ENCODE data around the gene TMEM151B. TPM values are rescaled to one million over a fixed set of nuclear protein-coding genes. Genes with fewer than 3 reads are reported as not detected.
"Not testable (repeated sequence)": the region's sequence is repeated elsewhere in the genome, so short reads cannot be mapped to it uniquely, and the experiment has no call there.

TMEM151B gene
- total RNA-seq, 4 donors from 2014 or later = not detected

DNA sequence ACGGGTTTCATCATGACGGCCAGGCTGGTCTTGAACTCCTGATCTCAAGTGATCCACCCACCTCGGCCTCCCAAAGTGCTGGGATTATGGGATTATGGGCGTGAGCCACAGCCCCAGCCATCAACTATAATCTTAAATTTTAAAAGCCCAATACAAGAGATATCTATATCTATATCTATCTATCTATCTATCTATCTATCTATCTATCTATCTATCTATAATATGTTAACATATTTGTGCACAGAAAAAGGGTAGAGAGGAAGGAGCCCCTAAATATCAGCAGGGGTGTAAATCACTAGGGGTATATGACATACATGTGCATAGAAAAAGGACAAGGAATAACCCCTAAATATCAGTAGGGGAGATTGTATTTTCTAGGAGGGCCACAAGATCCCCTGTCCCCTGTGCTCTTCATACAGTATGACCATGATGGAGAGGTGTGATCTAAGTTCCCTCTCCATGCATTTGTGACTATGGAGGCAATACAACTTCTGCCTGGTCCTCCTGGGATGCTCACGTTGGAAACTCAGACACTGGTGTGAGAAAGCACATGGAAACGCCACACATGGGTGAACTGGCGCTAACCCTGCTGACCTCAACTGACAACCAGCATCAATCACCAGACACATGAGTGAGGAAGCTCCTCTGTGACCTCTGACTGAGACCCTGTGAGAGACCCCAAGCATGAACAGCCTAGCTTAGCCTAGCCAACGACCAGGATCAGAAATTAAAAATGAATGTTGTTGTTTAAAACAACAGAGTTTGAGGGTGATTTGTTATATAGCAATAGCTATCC lies 71.0 kb downstream of the TMEM151B start:
- Histone ChIP-seq H3K4me3 (no peak overlapping the region), H3K27me3 (peaks cover 0 to 58% (median 5%) of the 10 kb centered on the region in 4 donors), H3K9me3 (no peaks in the 10 kb centered on the region), H3K4me1 (peaks cover 0 to 19% (median 0%) of the 10 kb centered on the region in 3 donors), H3K27ac (no peak overlapping the region), H3K36me3 (no peaks in the 10 kb centered on the region)
- 56 to 59% methylated on average over 7 to 8 of the region's 8 CpGs for WGBS, 2 donors
- DNase-seq = no peak
- intact Hi-C loops (cut with DNase I) = no loop called here
- TF ChIP-seq, protein P1, sequence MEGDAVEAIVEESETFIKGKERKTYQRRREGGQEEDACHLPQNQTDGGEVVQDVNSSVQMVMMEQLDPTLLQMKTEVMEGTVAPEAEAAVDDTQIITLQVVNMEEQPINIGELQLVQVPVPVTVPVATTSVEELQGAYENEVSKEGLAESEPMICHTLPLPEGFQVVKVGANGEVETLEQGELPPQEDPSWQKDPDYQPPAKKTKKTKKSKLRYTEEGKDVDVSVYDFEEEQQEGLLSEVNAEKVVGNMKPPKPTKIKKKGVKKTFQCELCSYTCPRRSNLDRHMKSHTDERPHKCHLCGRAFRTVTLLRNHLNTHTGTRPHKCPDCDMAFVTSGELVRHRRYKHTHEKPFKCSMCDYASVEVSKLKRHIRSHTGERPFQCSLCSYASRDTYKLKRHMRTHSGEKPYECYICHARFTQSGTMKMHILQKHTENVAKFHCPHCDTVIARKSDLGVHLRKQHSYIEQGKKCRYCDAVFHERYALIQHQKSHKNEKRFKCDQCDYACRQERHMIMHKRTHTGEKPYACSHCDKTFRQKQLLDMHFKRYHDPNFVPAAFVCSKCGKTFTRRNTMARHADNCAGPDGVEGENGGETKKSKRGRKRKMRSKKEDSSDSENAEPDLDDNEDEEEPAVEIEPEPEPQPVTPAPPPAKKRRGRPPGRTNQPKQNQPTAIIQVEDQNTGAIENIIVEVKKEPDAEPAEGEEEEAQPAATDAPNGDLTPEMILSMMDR (IDR thresholded peaks at IDR 0.05) = no peak
- no peak for TF ChIP-seq POLR2A (IDR thresholded peaks at IDR 0.05)

DNA sequence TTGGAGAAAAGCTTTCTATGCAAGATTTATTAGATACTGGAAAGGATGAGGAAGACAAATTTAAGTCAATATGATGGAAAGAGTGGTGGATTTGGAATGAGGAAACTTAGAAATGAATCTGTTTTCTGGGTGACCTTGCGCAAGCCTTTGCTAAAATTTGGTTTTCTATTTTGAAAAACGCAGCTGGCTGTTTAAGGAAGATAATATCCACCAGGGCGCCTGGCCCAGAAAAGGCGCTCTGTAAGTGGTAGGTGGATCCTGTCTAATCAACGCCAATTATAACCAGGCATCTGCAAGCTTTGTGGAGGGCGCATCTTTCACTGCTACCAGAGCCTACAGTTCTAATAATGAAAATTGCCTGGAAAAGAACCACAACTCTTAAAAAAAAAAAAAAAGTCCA lies 71.8 kb downstream of the TMEM151B start:
- 31 to 39% methylated on average over 6 of the region's 6 CpGs for WGBS, 2 donors
- Histone ChIP-seq H3K27ac (no peak overlapping the region), H3K36me3 (no peaks in the 10 kb centered on the region), H3K4me1 (peaks cover 0 to 19% (median 0%) of the 10 kb centered on the region in 3 donors), H3K4me3 (peak overlapping the region in 2 of 4 donors; percentile 27 to 47), H3K9me3 (no peaks in the 10 kb centered on the region), H3K27me3 (peaks cover 0 to 63% (median 5%) of the 10 kb centered on the region in 4 donors)
- DNase-seq = no peak
- no peak for TF ChIP-seq POLR2A (IDR thresholded peaks at IDR 0.05)
- TF ChIP-seq, protein P1 (IDR thresholded peaks at IDR 0.05) = no peak
- intact Hi-C loops (cut with DNase I) = no loop called here

DNA sequence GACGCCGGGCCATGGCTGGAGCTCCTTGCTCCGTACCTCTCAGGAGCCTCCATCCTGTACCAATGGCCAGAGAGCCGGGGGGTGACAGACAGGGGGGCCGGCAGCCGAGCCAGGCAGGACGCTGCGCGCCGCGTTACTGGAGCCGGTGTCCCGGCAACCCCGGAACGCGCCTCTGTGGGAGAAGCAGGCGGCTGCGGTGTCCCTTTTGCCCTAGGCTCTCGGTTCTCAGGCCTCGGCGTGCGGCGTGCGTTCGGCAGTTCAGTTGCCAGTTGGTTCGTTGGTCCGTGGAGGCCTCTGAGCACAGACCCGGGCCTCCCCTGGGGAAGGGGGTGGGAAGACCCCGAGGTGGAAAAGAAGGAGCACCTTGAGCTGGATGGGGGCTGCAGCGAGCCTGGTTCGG lies 72.2 kb downstream of the TMEM151B start, which contains the start of gene SPATS1:
Gene SPATS1, plus strand, starts transcription at position 162 of the 400 bp plus-strand sequence. CDS start 446 bp downstream, outside the sequence.
- intact Hi-C loops (cut with DNase I) = no loop called here
- 7 to 8% methylated on average over 4 to 5 of the region's 31 CpGs for WGBS, 2 donors
- H3K4me3 ChIP-seq = peak within 1 kb of the TSS in 2 of 4 donors; percentile 27 to 47
- H3K27ac ChIP-seq = no peak within 1 kb of the TSS
- no peaks in the 10 kb centered on the region for H3K36me3 ChIP-seq
- no peak for TF ChIP-seq POLR2A (IDR thresholded peaks at IDR 0.05)
- TF ChIP-seq, protein P1 (IDR thresholded peaks at IDR 0.05) = no peak
- H3K4me1 ChIP-seq = peaks cover 0 to 19% (median 0%) of the 10 kb centered on the region in 3 donors
- H3K9me3 ChIP-seq = no peaks in the 10 kb centered on the region
- DNase-seq = no peak
- peaks cover 0 to 62% (median 5%) of the 10 kb centered on the region in 4 donors for H3K27me3 ChIP-seq

DNA sequence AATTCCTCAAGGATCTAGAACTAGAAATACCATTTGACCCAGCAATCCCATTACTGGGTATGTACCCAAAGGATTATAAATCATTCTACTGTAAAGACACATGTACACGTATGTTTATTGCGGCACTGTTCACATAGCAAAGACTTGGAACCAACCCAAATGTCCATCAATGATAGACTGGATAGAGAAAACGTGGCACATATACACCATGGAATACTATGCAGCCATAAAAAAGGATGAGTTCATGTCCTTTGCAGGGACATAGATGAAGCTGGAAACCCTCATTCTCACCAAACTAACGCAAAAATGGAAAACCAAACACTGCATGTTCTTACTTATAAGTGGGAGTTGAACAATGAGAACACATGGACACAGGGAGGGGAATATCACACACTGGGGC lies 76.6 kb downstream of the TMEM151B start:
- 74 to 76% methylated on average over 4 of the region's 4 CpGs for WGBS, 2 donors
- intact Hi-C loops (cut with DNase I); H3K4me3 ChIP-seq; H3K36me3 ChIP-seq; DNase-seq; H3K9me3 ChIP-seq; H3K27ac ChIP-seq: not testable (repeated sequence)
- Histone ChIP-seq H3K4me1 (peaks cover 0 to 11% (median 0%) of the 10 kb centered on the region in 3 donors), H3K27me3 (peaks cover 0 to 53% (median 5%) of the 10 kb centered on the region in 4 donors)

DNA sequence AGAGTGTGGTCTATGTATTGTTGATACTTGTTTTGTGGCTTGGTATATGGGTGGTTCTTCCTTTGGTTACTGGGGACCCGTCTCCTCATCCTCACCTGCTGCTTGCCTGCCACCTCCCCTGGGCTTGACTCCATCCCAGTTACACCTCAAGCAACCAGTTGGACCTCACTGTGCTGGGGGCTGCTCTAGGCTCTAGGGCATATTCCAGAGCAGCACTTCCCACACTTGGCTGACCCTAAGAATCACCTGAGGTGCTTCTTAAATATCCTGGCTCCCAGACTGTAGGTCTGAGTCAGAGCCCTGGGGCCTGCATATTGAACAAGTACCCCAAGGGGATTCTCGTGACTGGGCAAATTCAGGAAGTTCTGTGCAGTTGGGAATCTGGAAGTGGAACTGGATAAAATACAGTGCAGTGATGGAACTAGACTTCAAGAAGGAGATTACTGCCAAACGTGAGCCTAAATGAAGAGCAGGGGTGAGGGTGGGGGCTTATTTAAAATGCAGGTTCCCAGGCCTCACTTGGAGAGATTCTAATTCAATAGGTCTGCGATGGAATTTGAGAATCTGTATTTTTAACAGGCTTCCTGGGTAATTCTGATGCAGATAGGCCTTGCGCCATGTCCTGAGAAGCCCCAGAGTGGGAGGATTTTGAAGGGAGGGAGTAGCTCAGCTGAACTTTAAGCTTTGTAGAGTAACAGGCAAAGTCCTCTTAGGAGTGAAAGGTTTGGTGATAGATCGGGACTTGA lies 79.8 kb downstream of the TMEM151B start:
- H3K36me3 ChIP-seq = no peaks in the 10 kb centered on the region
- TF ChIP-seq, protein P1 (IDR thresholded peaks at IDR 0.05) = no peak
- no peak for TF ChIP-seq POLR2A (IDR thresholded peaks at IDR 0.05)
- H3K27ac ChIP-seq = no peak overlapping the region
- H3K4me1 ChIP-seq = peaks cover 0 to 6% (median 0%) of the 10 kb centered on the region in 3 donors
- WGBS, 2 donors = 64 to 65% methylated on average over 6 of the region's 6 CpGs
- no peak overlapping the region for H3K4me3 ChIP-seq
- H3K9me3 ChIP-seq = no peaks in the 10 kb centered on the region
- DNase-seq = no peak
- intact Hi-C loops (cut with DNase I) = no loop called here
- H3K27me3 ChIP-seq = peaks cover 0 to 20% (median 0%) of the 10 kb centered on the region in 4 donors

DNA sequence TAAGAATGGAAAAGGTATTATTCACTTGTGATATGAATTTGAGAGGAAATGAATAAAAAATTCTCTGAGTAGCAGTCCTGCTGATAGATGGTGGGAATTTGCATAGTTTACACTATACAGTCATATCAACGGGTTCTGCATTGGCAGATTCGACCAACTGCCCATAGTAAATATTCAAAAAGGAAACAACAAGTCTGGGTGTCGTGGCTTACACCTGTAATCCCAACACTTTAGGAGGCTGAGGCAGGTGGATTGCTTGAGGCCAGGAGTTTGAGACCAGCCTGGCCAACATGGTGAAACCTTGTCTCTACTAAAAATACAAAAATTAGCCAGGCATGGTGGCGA lies 80.4 kb downstream of the TMEM151B start:
- H3K9me3 ChIP-seq; H3K36me3 ChIP-seq; H3K4me1 ChIP-seq; intact Hi-C loops (cut with DNase I); H3K27ac ChIP-seq; H3K4me3 ChIP-seq; DNase-seq: not testable (repeated sequence)
- WGBS, 2 donors = 72 to 81% methylated on average over 4 of the region's 4 CpGs
- H3K27me3 ChIP-seq = peaks cover 0 to 17% (median 0%) of the 10 kb centered on the region in 4 donors
